ENCODE results near the gene BTBD7.
A peak's percentile ranks its signal among the peaks of the same experiment; 100 is the strongest.
"Not testable (repeated sequence)": the region's sequence is repeated elsewhere in the genome, so short reads cannot be mapped to it uniquely, and the experiment has no call there.

The BTBD7 gene

DNA sequence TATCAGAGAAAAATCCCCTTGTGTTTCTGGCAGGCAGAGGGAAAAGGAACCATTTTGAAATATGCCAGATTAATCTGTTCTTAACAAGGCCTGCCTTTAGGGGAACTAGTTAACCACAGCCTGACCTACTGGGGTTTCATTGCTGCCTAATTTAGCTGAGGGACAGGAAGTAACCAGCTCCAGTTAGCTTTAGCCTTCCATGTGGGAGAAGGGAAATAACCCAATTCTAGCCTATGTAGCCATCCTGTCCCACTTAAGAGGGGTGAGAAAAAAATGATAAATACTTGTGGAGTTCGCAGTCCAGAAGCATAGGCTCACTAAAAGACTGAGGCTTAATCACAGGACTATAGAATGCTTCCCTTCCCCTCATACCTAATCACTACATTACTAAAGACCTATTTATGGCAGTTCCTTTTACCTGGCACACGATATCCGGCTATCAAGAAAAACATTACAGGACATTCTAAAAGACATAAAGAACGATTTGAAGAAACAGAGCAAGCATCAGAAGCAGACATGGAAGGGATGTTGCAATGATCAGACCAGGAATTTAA, 37.0 kb upstream of the BTBD7 start:
- Histone ChIP-seq H2AFZ (ENCODE audit: low read depth) (peak overlapping the region; percentile 53), H3K4me1 (ENCODE audit: low read depth, poor library complexity, severe bottlenecking) (peaks cover 17% of the 10 kb centered on the region), H3K27me3 (ENCODE audit: insufficient read depth, low read depth) (no peaks in the 10 kb centered on the region), H3K4me3 (IDR thresholded peaks at IDR 0.05; ENCODE audit: insufficient read depth, low read depth, low read length) (no peak overlapping the region), H3K27ac (peak overlapping the region; percentile 32; the same call in 1 of the 2 replicates), H3K36me3 (ENCODE audit: insufficient read depth) (no peaks in the 10 kb centered on the region), H3K79me2 (ENCODE audit: insufficient read depth, low read depth) (no peaks in the 10 kb centered on the region), H4K20me1 (ENCODE audit: insufficient read depth) (no peaks in the 10 kb centered on the region), H3K9ac (no peak overlapping the region), H3K4me2 (peak overlapping the region; percentile 40)
- TF ChIP-seq, protein P1, sequence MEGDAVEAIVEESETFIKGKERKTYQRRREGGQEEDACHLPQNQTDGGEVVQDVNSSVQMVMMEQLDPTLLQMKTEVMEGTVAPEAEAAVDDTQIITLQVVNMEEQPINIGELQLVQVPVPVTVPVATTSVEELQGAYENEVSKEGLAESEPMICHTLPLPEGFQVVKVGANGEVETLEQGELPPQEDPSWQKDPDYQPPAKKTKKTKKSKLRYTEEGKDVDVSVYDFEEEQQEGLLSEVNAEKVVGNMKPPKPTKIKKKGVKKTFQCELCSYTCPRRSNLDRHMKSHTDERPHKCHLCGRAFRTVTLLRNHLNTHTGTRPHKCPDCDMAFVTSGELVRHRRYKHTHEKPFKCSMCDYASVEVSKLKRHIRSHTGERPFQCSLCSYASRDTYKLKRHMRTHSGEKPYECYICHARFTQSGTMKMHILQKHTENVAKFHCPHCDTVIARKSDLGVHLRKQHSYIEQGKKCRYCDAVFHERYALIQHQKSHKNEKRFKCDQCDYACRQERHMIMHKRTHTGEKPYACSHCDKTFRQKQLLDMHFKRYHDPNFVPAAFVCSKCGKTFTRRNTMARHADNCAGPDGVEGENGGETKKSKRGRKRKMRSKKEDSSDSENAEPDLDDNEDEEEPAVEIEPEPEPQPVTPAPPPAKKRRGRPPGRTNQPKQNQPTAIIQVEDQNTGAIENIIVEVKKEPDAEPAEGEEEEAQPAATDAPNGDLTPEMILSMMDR (conservative IDR thresholded peaks at IDR 0.05; ENCODE audit: low read depth, low read length), result no peak

DNA sequence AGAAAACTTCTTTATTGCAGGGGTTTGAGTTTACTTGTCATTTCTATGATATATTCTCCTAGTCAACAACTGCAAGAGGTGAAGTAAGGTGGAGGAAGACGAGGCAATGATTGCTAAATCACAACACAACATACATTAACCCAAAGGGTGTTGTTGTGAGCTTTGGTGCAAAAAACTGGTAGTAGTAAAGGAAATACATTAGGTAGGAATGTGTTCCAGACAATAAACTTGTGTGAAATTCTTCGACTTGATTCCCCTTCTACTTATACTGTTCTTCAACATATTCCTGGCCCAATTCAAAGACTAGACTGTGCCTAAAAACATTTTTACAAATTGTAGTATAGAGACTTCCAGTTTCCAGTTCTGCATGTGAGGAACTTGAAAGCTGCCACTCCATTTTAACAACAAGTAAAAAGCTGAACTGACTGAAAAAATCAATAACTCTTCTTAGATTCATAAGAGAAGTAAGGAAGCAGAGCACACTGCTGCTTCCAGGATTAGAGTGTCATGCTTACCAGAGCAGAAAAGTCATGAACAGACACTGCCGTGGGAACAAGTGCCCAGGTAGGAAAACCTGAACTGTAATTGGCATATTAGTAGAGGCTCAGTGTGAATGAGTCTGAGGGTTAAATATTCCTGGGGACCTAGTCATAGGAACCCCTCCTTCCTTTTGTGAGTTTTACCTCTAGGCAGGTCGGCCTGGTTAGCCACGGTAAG, 36.3 kb upstream of the BTBD7 start:
- no peaks in the 10 kb centered on the region for H3K27me3 ChIP-seq (ENCODE audit: insufficient read depth, low read depth)
- H3K4me3 ChIP-seq (IDR thresholded peaks at IDR 0.05; ENCODE audit: insufficient read depth, low read depth, low read length), result no peak overlapping the region
- H3K27ac ChIP-seq, result peak overlapping the region; percentile 32; the same call in 1 of the 2 replicates
- TF ChIP-seq, protein P1 (conservative IDR thresholded peaks at IDR 0.05; ENCODE audit: low read depth, low read length), result no peak
- H3K4me1 ChIP-seq (ENCODE audit: low read depth, poor library complexity, severe bottlenecking), result peaks cover 17% of the 10 kb centered on the region
- H4K20me1 ChIP-seq (ENCODE audit: insufficient read depth), result no peaks in the 10 kb centered on the region
- H2AFZ ChIP-seq (ENCODE audit: low read depth), result peak overlapping the region; percentile 53
- H3K4me2 ChIP-seq, result peak overlapping the region; percentile 40; the same call in 1 of the 2 replicates
- H3K36me3 ChIP-seq (ENCODE audit: insufficient read depth), result no peaks in the 10 kb centered on the region
- H3K9ac ChIP-seq, result no peak overlapping the region
- H3K79me2 ChIP-seq (ENCODE audit: insufficient read depth, low read depth), result no peaks in the 10 kb centered on the region

DNA sequence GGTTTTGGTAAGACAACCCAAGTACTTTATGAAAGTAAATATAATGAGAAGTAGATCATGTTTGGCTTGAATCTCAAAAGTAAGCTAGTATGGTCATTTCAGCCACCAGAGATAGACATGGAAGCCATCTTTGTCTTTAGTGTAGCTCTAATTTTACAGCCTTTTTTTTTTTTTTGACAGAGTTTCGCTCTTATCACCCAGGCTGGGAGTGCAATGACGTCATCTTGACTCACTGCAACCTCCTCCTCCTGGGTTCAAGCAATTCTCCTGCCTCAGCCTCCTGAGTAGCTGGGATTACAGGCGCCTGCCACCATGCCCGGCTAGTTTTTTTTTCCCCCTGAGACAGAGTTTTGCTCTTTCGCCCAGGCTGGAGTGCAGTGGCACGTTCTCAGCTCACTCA, 22.0 kb upstream of the BTBD7 start:
- not testable (repeated sequence) for H2AFZ ChIP-seq (ENCODE audit: low read depth); H3K4me3 ChIP-seq (IDR thresholded peaks at IDR 0.05; ENCODE audit: insufficient read depth, low read depth, low read length); H3K27ac ChIP-seq; H4K20me1 ChIP-seq (ENCODE audit: insufficient read depth); H3K79me2 ChIP-seq (ENCODE audit: insufficient read depth, low read depth); H3K36me3 ChIP-seq (ENCODE audit: insufficient read depth); H3K27me3 ChIP-seq (ENCODE audit: insufficient read depth, low read depth); H3K4me2 ChIP-seq; H3K4me1 ChIP-seq (ENCODE audit: low read depth, poor library complexity, severe bottlenecking); H3K9ac ChIP-seq

DNA sequence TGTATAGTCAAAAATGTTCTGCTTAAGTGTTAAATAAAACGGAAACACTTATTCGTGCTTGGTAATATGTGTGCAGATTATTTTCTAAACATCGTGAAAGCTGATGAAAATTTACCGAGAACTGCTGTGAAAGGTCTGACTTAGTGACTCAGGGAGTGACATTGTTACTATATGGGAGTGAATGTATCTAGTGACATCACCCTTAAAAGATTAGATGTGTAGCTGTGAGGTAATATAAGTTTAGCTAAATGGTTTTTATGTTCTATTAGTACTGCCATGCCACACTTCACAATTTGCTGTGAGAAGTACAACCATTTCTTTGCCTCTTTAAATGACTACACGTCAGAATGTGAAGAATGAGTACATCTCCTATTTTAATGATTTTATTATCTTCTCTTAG, 15.5 kb upstream of the BTBD7 start:
- no peak overlapping the region for H3K4me3 ChIP-seq (IDR thresholded peaks at IDR 0.05; ENCODE audit: insufficient read depth, low read depth, low read length)
- H3K9ac ChIP-seq, result no peak overlapping the region
- TF ChIP-seq, protein P1 (conservative IDR thresholded peaks at IDR 0.05; ENCODE audit: low read depth, low read length), result no peak
- H3K4me1 ChIP-seq (ENCODE audit: low read depth, poor library complexity, severe bottlenecking), result no peaks in the 10 kb centered on the region
- H3K79me2 ChIP-seq (ENCODE audit: insufficient read depth, low read depth), result no peaks in the 10 kb centered on the region
- no peak overlapping the region for H3K4me2 ChIP-seq
- H3K36me3 ChIP-seq (ENCODE audit: insufficient read depth), result no peaks in the 10 kb centered on the region
- H3K27me3 ChIP-seq (ENCODE audit: insufficient read depth, low read depth), result no peaks in the 10 kb centered on the region
- no peak overlapping the region for H3K27ac ChIP-seq
- no peak overlapping the region for H2AFZ ChIP-seq (ENCODE audit: low read depth)
- H4K20me1 ChIP-seq (ENCODE audit: insufficient read depth), result no peaks in the 10 kb centered on the region

DNA sequence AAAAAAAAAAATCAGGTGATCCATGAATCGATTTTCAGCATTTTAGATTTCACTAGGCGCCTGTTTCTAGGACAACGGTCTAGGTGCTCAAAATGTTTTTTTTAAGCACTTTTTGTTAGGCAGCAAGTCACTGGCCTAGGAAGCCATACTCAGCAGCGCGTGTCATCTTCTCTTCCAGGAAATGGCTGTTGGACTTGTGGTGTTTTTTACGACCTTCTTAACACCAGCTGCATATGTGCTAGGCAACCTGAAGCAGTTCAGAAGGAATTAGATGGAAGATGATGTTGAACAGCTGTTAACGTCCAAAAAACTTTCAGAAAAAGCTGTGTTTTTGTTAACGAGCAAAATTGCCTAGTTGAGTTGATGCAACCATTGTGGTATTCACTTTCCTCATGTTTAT, 15.0 kb upstream of the BTBD7 start:
- TF ChIP-seq, protein P1 (conservative IDR thresholded peaks at IDR 0.05; ENCODE audit: low read depth, low read length), result no peak
- Histone ChIP-seq H3K27me3 (ENCODE audit: insufficient read depth, low read depth) (no peaks in the 10 kb centered on the region), H2AFZ (ENCODE audit: low read depth) (no peak overlapping the region), H4K20me1 (ENCODE audit: insufficient read depth) (no peaks in the 10 kb centered on the region), H3K4me3 (IDR thresholded peaks at IDR 0.05; ENCODE audit: insufficient read depth, low read depth, low read length) (no peak overlapping the region), H3K4me1 (ENCODE audit: low read depth, poor library complexity, severe bottlenecking) (no peaks in the 10 kb centered on the region), H3K79me2 (ENCODE audit: insufficient read depth, low read depth) (no peaks in the 10 kb centered on the region), H3K9ac (no peak overlapping the region), H3K36me3 (ENCODE audit: insufficient read depth) (no peaks in the 10 kb centered on the region), H3K27ac (no peak overlapping the region), H3K4me2 (no peak overlapping the region)
